Dedifferentiated amniotic fluid mesenchymal stem cell (primary cell): Measurements from ENCODE around the gene PHPT1.
"Not testable (repeated sequence)": the region's sequence is repeated elsewhere in the genome, so short reads cannot be mapped to it uniquely, and the experiment has no call there.

Source experiments
- DNase-seq: peaks from one replicate; pipeline ENCODE4 v3.0.0-alpha.2; 2016; ENCODE audit errors: extremely low spot score

PHPT1 gene

GRCh38 chr9:136849038-136849959 is at the start of gene PHPT1:
Gene PHPT1, plus strand, starts transcription at chr9:136849409. Its CDS starts 22 bp downstream, at chr9:136849431.
- peak; percentile 99 for DNase-seq

- no peak for DNase-seq
These were observed 49.2 kb upstream of the PHPT1 start for GRCh38 chr9:136799854-136800657.

GRCh38 chr9:136802321-136802720 is 46.9 kb upstream of the PHPT1 start:
- no peak for DNase-seq

DNA sequence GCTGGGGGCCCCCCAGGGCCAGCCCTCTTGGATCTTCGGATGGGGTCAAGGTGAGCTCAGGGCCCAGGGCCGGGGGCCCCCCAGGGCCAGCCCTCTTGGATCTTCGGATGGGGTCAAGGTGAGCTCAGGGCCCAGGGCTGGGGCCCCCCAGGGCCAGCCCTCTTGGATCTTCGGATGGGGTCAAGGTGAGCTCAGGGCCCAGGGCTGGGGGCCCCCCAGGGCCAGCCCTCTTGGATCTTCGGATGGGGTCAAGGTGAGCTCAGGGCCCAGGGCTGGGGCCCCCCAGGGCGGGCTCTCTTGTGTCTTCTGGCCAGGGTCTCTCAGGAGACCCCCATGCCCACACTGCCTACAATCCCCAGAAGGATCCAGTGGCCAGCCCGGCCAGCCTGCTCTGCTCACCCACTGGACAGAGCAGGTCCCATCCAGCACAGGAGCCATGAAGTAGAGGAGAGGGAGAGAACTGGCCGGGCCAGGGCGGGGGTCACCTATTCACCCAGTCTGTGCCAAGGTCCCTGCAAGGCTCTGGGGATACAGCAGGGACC is 46.1 kb upstream of the PHPT1 start:
- DNase-seq, result not testable (repeated sequence)

- DNase-seq, result no peak
These were observed 45.4 kb upstream of the PHPT1 start for GRCh38 chr9:136803551-136804508.

- DNase-seq, result no peak
These were observed 44.6 kb upstream of the PHPT1 start for GRCh38 chr9:136804509-136805206.

DNA sequence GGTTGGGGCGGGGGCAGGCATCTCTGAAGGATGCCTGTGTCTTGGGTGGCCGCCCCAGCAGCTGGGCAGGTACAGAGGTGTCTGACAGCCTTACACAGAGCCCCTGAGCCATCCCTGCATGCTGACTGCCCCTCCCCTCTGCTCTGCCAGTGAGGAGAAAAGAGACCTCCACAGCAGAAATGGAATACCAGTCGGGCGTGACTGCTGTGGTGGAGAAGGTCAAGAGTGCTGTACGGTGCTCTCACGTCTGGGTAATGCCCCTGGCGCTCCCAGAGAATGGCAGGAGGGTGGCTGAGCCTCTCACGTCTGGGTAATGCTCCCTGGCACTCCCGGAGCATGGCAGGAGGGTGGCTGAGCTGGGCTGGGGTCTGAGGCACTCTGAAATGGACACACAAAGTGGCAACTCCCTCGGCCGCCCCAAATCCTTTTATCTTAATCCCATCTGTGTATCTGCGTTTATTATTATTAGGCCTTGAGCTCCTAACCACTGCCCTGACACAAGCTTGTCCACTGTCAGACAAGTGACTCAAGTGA is 43.9 kb upstream of the PHPT1 start:
- DNase-seq, result no peak

DNA sequence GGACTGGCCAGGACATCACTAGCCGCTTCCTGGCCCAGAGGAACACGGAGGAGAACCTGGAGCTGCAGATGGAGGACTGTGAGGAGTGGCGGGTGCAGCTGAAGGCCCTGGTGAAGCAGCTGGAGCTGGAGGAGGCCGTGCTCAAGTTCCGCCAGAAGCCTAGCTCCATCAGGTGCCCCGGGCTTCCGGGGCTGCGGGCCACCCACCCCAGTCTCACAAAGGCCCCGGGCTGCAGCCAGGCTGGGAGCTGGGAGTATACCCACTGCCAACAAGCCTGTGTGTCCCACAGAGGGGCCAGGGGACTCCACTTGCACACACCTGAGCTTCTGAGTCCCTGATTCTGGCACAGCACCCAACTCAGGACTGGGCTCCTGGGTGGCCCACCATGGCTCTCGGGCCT is 43.1 kb upstream of the PHPT1 start:
- DNase-seq, result no peak

DNA sequence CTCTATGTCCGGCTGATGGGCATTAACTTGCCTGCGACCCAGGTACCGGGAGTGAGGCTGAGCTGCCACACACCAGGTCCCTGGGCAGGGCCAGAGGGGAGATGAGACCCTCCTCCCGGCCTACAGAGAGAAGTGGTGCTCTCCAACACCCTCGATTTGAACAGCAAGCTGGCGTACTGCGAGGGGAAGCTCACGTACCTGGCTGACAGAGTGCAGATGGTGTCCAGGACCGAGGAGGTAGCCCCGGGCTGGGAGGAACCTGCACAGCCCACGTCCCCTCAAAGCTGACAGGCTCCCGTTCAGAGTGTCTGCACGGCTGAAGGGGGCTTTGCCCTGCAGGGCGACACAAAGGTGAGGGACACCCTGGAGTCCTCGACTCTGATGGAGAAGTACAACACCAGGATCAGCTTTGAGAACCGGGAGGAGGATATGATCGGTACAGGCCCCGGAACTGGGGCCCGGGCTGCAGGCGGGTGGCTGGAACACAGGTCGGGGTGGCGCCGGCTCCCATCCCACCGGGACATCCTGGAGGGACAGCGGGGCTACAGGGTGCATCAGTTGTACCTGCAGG is 42.5 kb upstream of the PHPT1 start:
- no peak for DNase-seq

DNA sequence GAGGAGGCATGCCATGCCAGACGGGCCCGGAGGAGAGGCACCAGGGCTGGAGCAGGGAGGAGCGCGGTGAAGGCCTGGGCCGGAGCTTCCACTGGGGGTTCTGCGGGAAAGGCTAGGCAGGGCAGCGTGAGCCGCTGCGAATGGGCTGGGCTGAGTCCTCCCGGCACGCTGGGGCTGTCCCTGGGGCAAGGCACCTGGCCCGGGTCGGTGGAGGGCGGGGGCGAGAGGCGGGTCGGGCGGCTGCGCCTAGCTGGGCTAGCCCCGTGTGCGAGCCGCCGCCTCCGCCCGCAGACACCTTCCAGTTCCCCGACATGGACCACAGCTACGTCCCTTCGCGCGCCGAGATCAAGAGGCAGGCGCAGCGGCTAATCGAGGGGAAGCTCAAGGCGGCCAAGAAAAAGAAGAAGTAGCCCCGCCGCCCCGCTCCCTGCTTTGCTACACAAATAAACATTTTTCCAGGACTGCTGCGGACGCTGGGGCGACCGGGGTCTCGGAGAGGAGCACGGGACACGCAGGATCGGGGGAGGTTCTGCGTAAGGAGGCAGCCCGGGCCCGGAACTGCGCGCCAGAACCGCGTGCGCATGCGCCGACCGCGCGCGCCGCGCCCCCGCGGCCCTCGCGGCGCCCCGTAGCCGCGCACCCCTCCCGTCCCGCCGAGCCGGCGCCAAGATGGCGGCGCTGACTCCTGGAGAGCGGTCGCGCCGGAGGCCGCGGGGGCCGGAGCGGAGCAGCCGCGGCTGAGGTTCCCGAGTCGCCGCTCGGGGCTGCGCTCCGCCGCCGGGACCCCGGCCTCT is 41.7 kb upstream of the PHPT1 start, which contains the start of gene RABL6:
RABL6 (plus strand) TSS at position 668 of the 794 bp plus-strand sequence. CDS start 249 bp downstream, outside the sequence.
- peak; percentile 39 for DNase-seq

DNA sequence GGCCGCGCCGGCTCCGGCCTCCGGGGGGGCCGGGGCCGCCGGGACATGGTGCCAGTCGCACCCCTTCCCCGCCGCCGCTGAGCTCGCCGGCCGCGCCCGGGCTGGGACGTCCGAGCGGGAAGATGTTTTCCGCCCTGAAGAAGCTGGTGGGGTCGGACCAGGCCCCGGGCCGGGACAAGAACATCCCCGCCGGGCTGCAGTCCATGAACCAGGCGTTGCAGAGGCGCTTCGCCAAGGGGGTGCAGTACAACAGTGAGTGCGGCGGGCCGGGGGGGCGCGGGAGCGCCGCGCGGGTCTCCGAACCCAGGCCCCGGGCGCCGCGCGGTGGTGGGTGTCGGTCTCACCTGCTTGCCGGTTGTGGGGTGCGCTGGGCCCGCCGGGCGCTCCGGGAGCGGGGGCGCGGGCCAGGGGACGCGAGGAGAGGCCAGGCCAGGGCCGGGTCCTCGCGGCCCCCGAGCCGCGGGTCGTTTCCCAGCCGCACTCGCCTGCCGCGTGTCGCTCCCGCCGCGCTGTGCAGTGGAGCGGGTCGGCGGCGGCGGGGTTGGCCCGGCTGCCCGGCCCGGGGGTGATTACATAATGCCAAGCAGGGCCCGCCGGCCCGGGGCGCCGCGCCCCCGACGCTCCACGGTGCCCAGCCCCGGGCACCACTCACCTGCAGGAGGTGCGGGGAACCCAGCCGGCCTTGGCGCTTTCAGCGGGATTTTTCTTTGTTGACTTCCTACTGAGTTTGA is 41.0 kb upstream of the PHPT1 start:
- no peak for DNase-seq

DNA sequence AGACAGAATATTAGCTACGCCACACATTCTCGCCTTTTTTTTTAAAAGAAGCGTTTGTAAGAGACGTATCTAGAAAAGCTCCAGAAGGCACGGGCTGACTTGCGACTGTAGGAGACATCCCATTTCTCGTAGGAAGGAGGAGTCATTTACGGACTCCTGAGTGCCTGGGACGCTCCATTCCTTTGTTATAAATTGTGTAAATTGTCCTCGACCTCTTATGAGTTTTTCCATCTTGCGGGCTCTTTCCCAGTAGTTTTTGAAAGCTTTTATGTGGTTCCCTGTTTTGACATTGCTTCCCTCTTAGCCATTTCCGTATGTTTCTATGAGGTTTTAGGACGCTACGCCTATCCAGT is 40.4 kb upstream of the PHPT1 start:
- peak; percentile 40 for DNase-seq

- no peak for DNase-seq
These were observed 34.3 kb upstream of the PHPT1 start for GRCh38 chr9:136814725-136815421.

- DNase-seq, result no peak
These were observed 33.8 kb upstream of the PHPT1 start for GRCh38 chr9:136815422-136815782.

DNA sequence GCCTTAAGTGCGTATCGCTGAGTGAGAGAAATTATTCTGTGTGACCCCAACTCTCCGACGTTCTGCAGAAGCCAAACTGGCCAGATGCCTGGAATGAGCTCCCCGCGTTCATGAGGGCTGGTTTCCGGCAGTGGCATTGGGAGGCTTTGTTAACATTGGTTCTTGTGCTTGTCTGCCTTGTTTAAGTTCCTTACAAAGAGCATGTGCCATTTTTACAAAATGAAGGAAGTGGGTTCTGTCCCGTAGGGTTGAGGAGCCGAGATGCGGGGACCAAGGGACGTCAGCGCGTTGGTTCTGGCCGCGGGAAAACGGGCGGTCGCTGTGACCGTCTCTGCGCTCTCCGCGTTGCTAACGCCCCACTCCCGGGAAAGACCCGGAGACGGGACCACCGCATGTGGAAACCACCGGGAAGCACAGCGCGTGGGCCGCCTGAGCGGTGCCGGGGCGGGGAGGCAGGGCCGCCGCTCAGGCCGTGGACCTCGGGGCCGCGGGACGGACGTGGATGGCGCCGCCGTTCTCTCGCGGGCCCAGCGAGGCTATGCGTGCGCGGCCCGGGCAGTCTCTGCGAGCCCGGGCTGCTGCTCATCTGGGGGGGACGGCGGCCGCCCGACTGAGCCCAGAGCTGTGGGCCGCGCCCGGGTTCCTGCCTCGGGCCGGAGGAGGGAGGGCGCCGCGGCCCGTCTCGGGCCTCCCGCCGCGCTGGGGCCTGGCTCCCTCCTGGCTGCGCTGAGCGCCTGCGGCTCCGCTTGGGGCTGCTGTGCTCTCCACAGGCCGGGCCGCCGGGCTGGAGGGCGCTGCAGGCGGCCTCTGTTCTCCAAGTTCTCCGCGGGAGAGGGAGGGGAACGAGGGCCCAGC is 28.0 kb upstream of the PHPT1 start:
- DNase-seq, result no peak

DNA sequence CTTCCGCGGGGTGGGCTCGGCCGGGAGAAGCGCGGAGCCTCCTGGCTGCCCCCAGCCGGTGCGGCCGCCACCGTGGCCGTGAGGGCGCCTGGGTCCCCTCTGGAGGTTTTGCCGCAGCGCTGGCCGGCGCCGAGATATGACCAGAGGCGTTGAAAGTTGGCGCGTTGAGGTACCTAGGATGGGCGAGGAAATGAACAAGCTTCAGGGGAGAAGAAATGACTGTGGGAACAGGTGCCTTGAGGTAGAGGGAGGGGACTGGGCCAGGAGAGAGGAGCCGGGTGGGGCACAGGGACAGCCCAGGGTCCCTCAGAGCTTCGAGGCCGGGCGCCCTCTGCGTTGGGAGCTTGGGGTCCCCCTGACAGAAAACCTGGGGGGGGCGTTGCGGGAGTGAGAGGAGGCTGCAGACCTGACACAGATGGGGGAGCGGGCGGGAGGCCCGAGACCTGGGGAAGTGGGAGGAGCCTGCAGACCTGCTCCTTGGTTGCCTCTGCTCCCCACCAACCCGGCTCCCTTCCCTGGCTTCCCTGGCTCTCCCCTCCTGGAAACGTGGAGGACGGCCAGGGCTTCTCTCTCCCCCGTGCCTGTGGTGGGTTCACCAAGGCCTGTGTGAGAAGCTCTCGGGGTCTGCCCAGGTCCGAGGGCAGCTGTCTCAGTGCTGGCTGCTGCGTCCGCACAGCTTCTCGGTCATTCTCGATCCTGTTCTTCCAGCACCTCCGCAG is 27.2 kb upstream of the PHPT1 start:
- no peak for DNase-seq
